Mammary epithelial cell (primary cell): ENCODE results near the gene SYNE3.

Experiments used
- EZH2 ChIP-seq: IDR thresholded peaks from 2 replicates; pipeline ENCODE4 v1.6.1; 2012; ENCODE audit warnings: low read length, inconsistent platforms, borderline replicate concordance
- TF ChIP-seq, protein P1 (sequence below), 2 donors: IDR thresholded peaks in 1 of 2; conservative IDR thresholded peaks in 1 of 2; 2 replicates each; pipeline ENCODE4 v1.5.1; 2011 to 2012; ENCODE audit warnings: inconsistent platforms in 2 of 2, low read length in 2 of 2, mild to moderate bottlenecking in 2 of 2, control low read depth in 1 of 2, low read depth in 1 of 2; ENCODE audit not compliant: insufficient read depth in 1 of 2; ENCODE audit errors: extremely low read depth in 1 of 2

- TF ChIP-seq, protein P1, sequence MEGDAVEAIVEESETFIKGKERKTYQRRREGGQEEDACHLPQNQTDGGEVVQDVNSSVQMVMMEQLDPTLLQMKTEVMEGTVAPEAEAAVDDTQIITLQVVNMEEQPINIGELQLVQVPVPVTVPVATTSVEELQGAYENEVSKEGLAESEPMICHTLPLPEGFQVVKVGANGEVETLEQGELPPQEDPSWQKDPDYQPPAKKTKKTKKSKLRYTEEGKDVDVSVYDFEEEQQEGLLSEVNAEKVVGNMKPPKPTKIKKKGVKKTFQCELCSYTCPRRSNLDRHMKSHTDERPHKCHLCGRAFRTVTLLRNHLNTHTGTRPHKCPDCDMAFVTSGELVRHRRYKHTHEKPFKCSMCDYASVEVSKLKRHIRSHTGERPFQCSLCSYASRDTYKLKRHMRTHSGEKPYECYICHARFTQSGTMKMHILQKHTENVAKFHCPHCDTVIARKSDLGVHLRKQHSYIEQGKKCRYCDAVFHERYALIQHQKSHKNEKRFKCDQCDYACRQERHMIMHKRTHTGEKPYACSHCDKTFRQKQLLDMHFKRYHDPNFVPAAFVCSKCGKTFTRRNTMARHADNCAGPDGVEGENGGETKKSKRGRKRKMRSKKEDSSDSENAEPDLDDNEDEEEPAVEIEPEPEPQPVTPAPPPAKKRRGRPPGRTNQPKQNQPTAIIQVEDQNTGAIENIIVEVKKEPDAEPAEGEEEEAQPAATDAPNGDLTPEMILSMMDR (conservative IDR thresholded peaks at IDR 0.05 in 1 of 2, IDR thresholded peaks at IDR 0.05 in 1 of 2; ENCODE audit: extremely low read depth in 1 of 2, insufficient read depth in 1 of 2, low read depth in 1 of 2, low read length in 2 of 2) = no peak
- no peak for TF ChIP-seq EZH2
Observed at GRCh38 chr14:95489214-95490137, 27.0 kb downstream of the SYNE3 start.
